Keratinocyte (primary cell): ENCODE measurements around the gene PEX11G. TPM values are rescaled to one million over a fixed set of nuclear protein-coding genes. Genes with fewer than 3 reads are reported as not detected.

ENCODE experiments used
- DNase-seq: peaks from one replicate; pipeline ENCODE4 v3.0.0-alpha.2; 2011; ENCODE audit warnings: low read depth, missing footprints, low spot score
- FAIRE-seq: peaks from 2 replicates; lab custom pipeline; 2011; peaks lifted over from hg19 to GRCh38; lab: Jason Lieb, UNC
- H2AFZ ChIP-seq: 2 replicates; pipeline ENCODE4 v1.6.0; 2012; ENCODE audit warnings: low read length, control low read depth, inconsistent platforms; ENCODE audit not compliant: control insufficient read depth
- H3K27ac ChIP-seq: 2 replicates; pipeline ENCODE4 v1.5.1; 2011; ENCODE audit warnings: low read length; ENCODE audit not compliant: control insufficient read depth, insufficient read depth
- H3K27me3 ChIP-seq: 3 replicates; pipeline ENCODE4 v1.6.0; 2011; ENCODE audit warnings: low read length; ENCODE audit not compliant: control insufficient read depth, insufficient read depth; ENCODE audit errors: extremely low read depth
- H3K36me3 ChIP-seq, 2 experiments: 2 replicates in 1 of 2; 3 replicates in 1 of 2; pipeline ENCODE4 v1.5.1; 2011; ENCODE audit warnings: low read length in 2 of 2, mild to moderate bottlenecking in 1 of 2; ENCODE audit not compliant: control insufficient read depth in 2 of 2, insufficient read depth in 2 of 2; ENCODE audit errors: extremely low read depth in 1 of 2
- H3K4me1 ChIP-seq: 3 replicates; pipeline ENCODE4 v1.5.1; 2011; ENCODE audit warnings: low read length; ENCODE audit not compliant: control insufficient read depth, insufficient read depth; ENCODE audit errors: extremely low read depth
- H3K4me2 ChIP-seq: 3 replicates; pipeline ENCODE4 v1.6.0; 2011; ENCODE audit warnings: low read depth, low read length; ENCODE audit not compliant: control insufficient read depth, insufficient read depth; ENCODE audit errors: extremely low read depth
- H3K4me3 ChIP-seq, 3 experiments: fragments of 200-600 bp in 1 of 3; sonication (generic) in 1 of 3; 2 replicates in 2 of 3; 3 replicates in 1 of 3; pipeline ENCODE4 v1.5.1; 2011 to 2016; ENCODE audit warnings: low read length in 3 of 3, mild to moderate bottlenecking in 3 of 3, control low read depth in 2 of 3, inconsistent platforms in 1 of 3, low read depth in 1 of 3, mixed read lengths in 1 of 3, mixed run types in 1 of 3, moderate library complexity in 1 of 3; ENCODE audit not compliant: control insufficient read depth in 2 of 3, insufficient read depth in 2 of 3; ENCODE audit errors: extremely low read depth in 1 of 3
- H3K79me2 ChIP-seq: 2 replicates; pipeline ENCODE4 v1.6.0; 2012; ENCODE audit warnings: low read length; ENCODE audit not compliant: control insufficient read depth, insufficient read depth
- H3K9ac ChIP-seq: 3 replicates; pipeline ENCODE4 v1.6.0; 2011; ENCODE audit warnings: low read length; ENCODE audit not compliant: control insufficient read depth, insufficient read depth; ENCODE audit errors: extremely low read depth
- H3K9me1 ChIP-seq: 3 replicates; pipeline ENCODE4 v1.6.0; 2011; ENCODE audit warnings: low read length; ENCODE audit not compliant: control insufficient read depth, insufficient read depth; ENCODE audit errors: extremely low read depth
- H3K9me3 ChIP-seq: 2 replicates; pipeline ENCODE4 v1.5.1; 2012; ENCODE audit warnings: low read depth, low read length; ENCODE audit not compliant: control insufficient read depth
- H4K20me1 ChIP-seq: 3 replicates; pipeline ENCODE4 v1.6.0; 2011; ENCODE audit warnings: low read length; ENCODE audit not compliant: control insufficient read depth, insufficient read depth; ENCODE audit errors: extremely low read depth
- CTCF ChIP-seq, 3 experiments: IDR thresholded peaks in 1 of 3; conservative IDR thresholded peaks in 1 of 3; optimal IDR thresholded peaks in 1 of 3; 2 replicates in 2 of 3; 3 replicates in 1 of 3; pipeline versions ENCODE3 to v1.5.1; 2011; ENCODE audit warnings: low read length in 3 of 3, mild to moderate bottlenecking in 3 of 3, moderate library complexity in 2 of 3, control low read depth in 1 of 3, inconsistent platforms in 1 of 3; ENCODE audit not compliant: insufficient read depth in 2 of 3; ENCODE audit errors: extremely low read depth in 1 of 3
- EZH2 ChIP-seq: IDR thresholded peaks from one replicate; pipeline ENCODE4 v1.6.1; 2012; ENCODE audit warnings: inconsistent platforms, mild to moderate bottlenecking, low read length, moderate library complexity
- dilution Hi-C: fragments of 300-500 bp; cut with MboI; formaldehyde crosslinking; loops from one replicate; pipeline ENCODE4 v1.7.0; 2020; ENCODE audit warnings: low sequenced_read_pairs; ENCODE audit not compliant: extremely low pct_ligation_motif_present
- polyA plus RNA-seq, 5 experiments: library from polyadenylated mRNA; depleted of rRNA in 3 of 5; stranded (reverse) in 3 of 5; stranded (forward) in 1 of 5; unstranded in 1 of 5; fragments of >200 nt; gene quantifications; 1 replicate in 1 of 5; 2 replicates in 3 of 5; 3 replicates in 1 of 5; pipeline versions ENCODE4 v1.2.1 to v1.2.3, GENCODE V29; 2011 to 2012; ENCODE audit warnings: missing spikeins in 2 of 5, low read depth in 1 of 5, low replicate concordance in 1 of 5

Gene PEX11G
- polyA plus RNA-seq, 1 donor (not counting 4 experiments of a cell fraction or from before 2014, with no cell fraction given), result 1.1 TPM

- Histone ChIP-seq H3K79me2 (no peaks in the 10 kb centered on the region), H3K27ac (no peak overlapping the region), H3K9me3 (no peaks in the 10 kb centered on the region), H3K36me3 (no peaks in the 10 kb centered on the region), H3K4me1 (peaks cover 2% of the 10 kb centered on the region), H3K9ac (no peak overlapping the region), H2AFZ (no peak overlapping the region), H3K27me3 (peaks cover 4% of the 10 kb centered on the region), H3K4me2 (no peak overlapping the region), H3K4me3 (no peak overlapping the region), H3K9me1 (no peaks in the 10 kb centered on the region), H4K20me1 (no peaks in the 10 kb centered on the region)
- no peak for DNase-seq
- dilution Hi-C loops, result no loop called here
- FAIRE-seq, result no peak
- TF ChIP-seq EZH2 (no peak), CTCF (optimal IDR thresholded peaks at IDR 0.05 in 1 of 3, IDR thresholded peaks at IDR 0.05 in 1 of 3, conservative IDR thresholded peaks at IDR 0.05 in 1 of 3; ENCODE audit: extremely low read depth in 1 of 3, insufficient read depth in 2 of 3, low read length in 3 of 3) (no peak)
These were observed 15.8 kb upstream of the PEX11G start for GRCh38 chr19:7504684-7505083.

GRCh38 chr19:7502552-7502951 is 13.7 kb upstream of the PEX11G start:
- Histone ChIP-seq H3K27ac (no peak overlapping the region), H3K9me3 (no peaks in the 10 kb centered on the region), H3K79me2 (no peaks in the 10 kb centered on the region), H3K9me1 (no peaks in the 10 kb centered on the region), H3K9ac (no peak overlapping the region), H3K4me3 (no peak overlapping the region), H4K20me1 (no peaks in the 10 kb centered on the region), H3K36me3 (no peaks in the 10 kb centered on the region), H3K4me2 (no peak overlapping the region), H3K27me3 (peaks cover 4% of the 10 kb centered on the region), H2AFZ (no peak overlapping the region), H3K4me1 (peaks cover 2% of the 10 kb centered on the region)
- no peak for FAIRE-seq
- TF ChIP-seq CTCF (optimal IDR thresholded peaks at IDR 0.05 in 1 of 3, IDR thresholded peaks at IDR 0.05 in 1 of 3, conservative IDR thresholded peaks at IDR 0.05 in 1 of 3; ENCODE audit: extremely low read depth in 1 of 3, insufficient read depth in 2 of 3, low read length in 3 of 3) (no peak), EZH2 (no peak)
- dilution Hi-C loops, result no loop called here
- no peak for DNase-seq
